HL-60/S4 (cell line): ENCODE measurements around the gene TCL1B.

Experiments
- in situ Hi-C: fragments of 300-500 bp; cut with MboI; formaldehyde crosslinking; loops from 2 replicates; pipeline ENCODE4 v1.14.3; 2022; ENCODE audit warnings: low sequenced_read_pairs

The TCL1B gene

GRCh38 chr14:95666450-95666849 lies 19.8 kb upstream of the TCL1B start:
- in situ Hi-C loops: no loop called here

- in situ Hi-C loops: no loop called here
Observed at GRCh38 chr14:95667249-95667693, 19.0 kb upstream of the TCL1B start.

- in situ Hi-C loops: no loop called here
Observed at GRCh38 chr14:95668235-95668772, 17.9 kb upstream of the TCL1B start.

- in situ Hi-C loops: loop anchor here (25.0 kb wide), 1 partner anchor 237 kb away; no protein-coding TSS in a partner anchor
Observed at GRCh38 chr14:95674613-95675012, 11.6 kb upstream of the TCL1B start.

- in situ Hi-C loops: loop anchor here (25.0 kb wide), 1 partner anchor 238 kb away; no protein-coding TSS in a partner anchor
Observed at GRCh38 chr14:95675486-95675885, 10.7 kb upstream of the TCL1B start.

GRCh38 chr14:95677179-95677835 lies 8.9 kb upstream of the TCL1B start:
- in situ Hi-C loops: loop anchor here (25.0 kb wide), 1 partner anchor 240 kb away; no protein-coding TSS in a partner anchor

- in situ Hi-C loops: loop anchor here (25.0 kb wide), 1 partner anchor 242 kb away; no protein-coding TSS in a partner anchor
Observed at GRCh38 chr14:95679148-95679815, 6.9 kb upstream of the TCL1B start.

GRCh38 chr14:95679998-95680735 lies 6.1 kb upstream of the TCL1B start:
- in situ Hi-C loops: loop anchor here (25.0 kb wide), 1 partner anchor 243 kb away; no protein-coding TSS in a partner anchor

- in situ Hi-C loops: loop anchor here (25.0 kb wide), 1 partner anchor 244 kb away; no protein-coding TSS in a partner anchor
Observed at GRCh38 chr14:95681153-95681552, 5.1 kb upstream of the TCL1B start.

- in situ Hi-C loops: loop anchor here (25.0 kb wide), 1 partner anchor 246 kb away; no protein-coding TSS in a partner anchor
Observed at GRCh38 chr14:95683793-95684192, 2.4 kb upstream of the TCL1B start.

GRCh38 chr14:95686935-95687334 lies 709 bp downstream of the TCL1B start:
- in situ Hi-C loops: loop anchor here (25.0 kb wide), 1 partner anchor 250 kb away; no protein-coding TSS in a partner anchor

GRCh38 chr14:95689441-95689840 lies 3.2 kb downstream of the TCL1B start:
- in situ Hi-C loops: loop anchor here (25.0 kb wide), 1 partner anchor 252 kb away; no protein-coding TSS in a partner anchor

GRCh38 chr14:95690815-95691214 lies 4.6 kb downstream of the TCL1B start:
- in situ Hi-C loops: loop anchor here (25.0 kb wide), 1 partner anchor 254 kb away; no protein-coding TSS in a partner anchor

GRCh38 chr14:95691591-95691990 lies 5.4 kb downstream of the TCL1B start:
- in situ Hi-C loops: loop anchor here (25.0 kb wide), 1 partner anchor 254 kb away; no protein-coding TSS in a partner anchor

- in situ Hi-C loops: loop anchor here (25.0 kb wide), 1 partner anchor 255 kb away; no protein-coding TSS in a partner anchor
Observed at GRCh38 chr14:95692109-95692508, 5.9 kb downstream of the TCL1B start.

- in situ Hi-C loops: loop anchor here (25.0 kb wide), 1 partner anchor 258 kb away; no protein-coding TSS in a partner anchor
Observed at GRCh38 chr14:95695051-95695450, 8.8 kb downstream of the TCL1B start.

GRCh38 chr14:95695913-95696312 lies 9.7 kb downstream of the TCL1B start:
- in situ Hi-C loops: loop anchor here (25.0 kb wide), 1 partner anchor 259 kb away; no protein-coding TSS in a partner anchor

GRCh38 chr14:95696741-95697140 lies 10.5 kb downstream of the TCL1B start:
- in situ Hi-C loops: loop anchor here (25.0 kb wide), 1 partner anchor 259 kb away; no protein-coding TSS in a partner anchor

GRCh38 chr14:95697764-95698163 lies 11.5 kb downstream of the TCL1B start:
- in situ Hi-C loops: loop anchor here (25.0 kb wide), 1 partner anchor 260 kb away; no protein-coding TSS in a partner anchor

- in situ Hi-C loops: loop anchor here (25.0 kb wide), 1 partner anchor 261 kb away; no protein-coding TSS in a partner anchor
Observed at GRCh38 chr14:95698287-95698686, 12.1 kb downstream of the TCL1B start.
